AG04450 (cell line): Measurements from ENCODE around the gene KRT85. TPM values are rescaled to one million over a fixed set of nuclear protein-coding genes. Genes with fewer than 3 reads are reported as not detected.

Experiments used
- CTCF ChIA-PET: fragments of 300-600, 350-600 bp; formaldehyde crosslinking; extraction: SDS; loops from one replicate; lab custom pipeline; 2022; ENCODE audit warnings: antibody characterized with exemption, inconsistent platforms; lab: Charles Lee
- POLR2A ChIA-PET: fragments of 350-600 bp; formaldehyde crosslinking; extraction: SDS; loops from one replicate; lab custom pipeline; 2021; ENCODE audit warnings: antibody characterized with exemption, inconsistent platforms; lab: Yijun Ruan, JAX
- DNase-seq: peaks from one replicate; pipeline ENCODE4 v3.0.0-alpha.2; 2011; ENCODE audit warnings: low read depth, low spot score
- H3K27ac ChIP-seq: one replicate; pipeline ENCODE4 v1.5.1; 2012; ENCODE audit warnings: low read depth, low read length, control low read depth
- H3K27me3 ChIP-seq: one replicate; pipeline ENCODE4 v1.6.0; 2012; ENCODE audit warnings: low read length; ENCODE audit not compliant: control insufficient read depth, insufficient read depth
- H3K4me3 ChIP-seq: 2 replicates; pipeline ENCODE4 v1.5.1; 2011; ENCODE audit warnings: mild to moderate bottlenecking, low read depth, low read length, control low read depth
- H3K9me3 ChIP-seq: 2 replicates; pipeline ENCODE4 v1.5.1; 2012; ENCODE audit warnings: low read length; ENCODE audit not compliant: control insufficient read depth, insufficient read depth
- polyA plus RNA-seq: library from polyadenylated mRNA; depleted of rRNA; stranded (reverse); fragments of >200 nt; gene quantifications from 2 replicates; pipeline ENCODE4 v1.2.3, GENCODE V29; 2011
- TF ChIP-seq, protein P1 (sequence below): IDR thresholded peaks from 2 replicates; pipeline ENCODE4 v1.5.1; 2011; ENCODE audit warnings: low read depth, low read length, control low read depth, inconsistent platforms

The KRT85 gene
- polyA plus RNA-seq, 1 experiment: not detected

DNA sequence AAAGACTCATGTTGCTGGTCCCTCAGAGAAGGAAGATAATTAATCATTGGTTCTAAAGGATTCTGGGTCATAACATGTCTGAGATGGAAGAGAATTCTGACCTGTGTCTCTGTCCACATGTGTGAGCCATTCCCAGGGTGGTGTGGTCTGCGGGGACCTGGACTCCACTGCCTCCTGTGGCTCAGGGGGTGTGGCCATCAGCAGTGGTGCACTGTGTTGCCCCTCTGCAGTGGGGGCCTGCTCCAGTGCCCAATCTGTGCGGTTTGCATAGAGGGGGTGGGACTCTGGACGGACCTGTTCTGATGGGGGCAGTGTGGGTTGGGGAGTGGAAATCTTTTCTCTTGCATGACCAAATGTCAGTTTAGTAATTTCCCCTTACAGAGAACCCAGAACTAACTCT, 13.5 kb downstream of the KRT85 start:
- Histone ChIP-seq H3K4me3 (no peak overlapping the region), H3K27ac (no peak overlapping the region), H3K9me3 (no peaks in the 10 kb centered on the region; the same call in 1 of the 2 replicates), H3K27me3 (peaks cover 23% of the 10 kb centered on the region)
- ChIA-PET CTCF (interaction anchor here (2.2 kb wide), 1 partner anchor 18 kb away, joined by 6 read pairs; no protein-coding TSS in a partner anchor), POLR2A (interaction anchor here (0.6 kb wide), 1 partner anchor 61 kb away, joined by 9 read pairs; no protein-coding TSS in a partner anchor)
- DNase-seq: no peak
- TF ChIP-seq, protein P1, sequence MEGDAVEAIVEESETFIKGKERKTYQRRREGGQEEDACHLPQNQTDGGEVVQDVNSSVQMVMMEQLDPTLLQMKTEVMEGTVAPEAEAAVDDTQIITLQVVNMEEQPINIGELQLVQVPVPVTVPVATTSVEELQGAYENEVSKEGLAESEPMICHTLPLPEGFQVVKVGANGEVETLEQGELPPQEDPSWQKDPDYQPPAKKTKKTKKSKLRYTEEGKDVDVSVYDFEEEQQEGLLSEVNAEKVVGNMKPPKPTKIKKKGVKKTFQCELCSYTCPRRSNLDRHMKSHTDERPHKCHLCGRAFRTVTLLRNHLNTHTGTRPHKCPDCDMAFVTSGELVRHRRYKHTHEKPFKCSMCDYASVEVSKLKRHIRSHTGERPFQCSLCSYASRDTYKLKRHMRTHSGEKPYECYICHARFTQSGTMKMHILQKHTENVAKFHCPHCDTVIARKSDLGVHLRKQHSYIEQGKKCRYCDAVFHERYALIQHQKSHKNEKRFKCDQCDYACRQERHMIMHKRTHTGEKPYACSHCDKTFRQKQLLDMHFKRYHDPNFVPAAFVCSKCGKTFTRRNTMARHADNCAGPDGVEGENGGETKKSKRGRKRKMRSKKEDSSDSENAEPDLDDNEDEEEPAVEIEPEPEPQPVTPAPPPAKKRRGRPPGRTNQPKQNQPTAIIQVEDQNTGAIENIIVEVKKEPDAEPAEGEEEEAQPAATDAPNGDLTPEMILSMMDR: no peak

DNA sequence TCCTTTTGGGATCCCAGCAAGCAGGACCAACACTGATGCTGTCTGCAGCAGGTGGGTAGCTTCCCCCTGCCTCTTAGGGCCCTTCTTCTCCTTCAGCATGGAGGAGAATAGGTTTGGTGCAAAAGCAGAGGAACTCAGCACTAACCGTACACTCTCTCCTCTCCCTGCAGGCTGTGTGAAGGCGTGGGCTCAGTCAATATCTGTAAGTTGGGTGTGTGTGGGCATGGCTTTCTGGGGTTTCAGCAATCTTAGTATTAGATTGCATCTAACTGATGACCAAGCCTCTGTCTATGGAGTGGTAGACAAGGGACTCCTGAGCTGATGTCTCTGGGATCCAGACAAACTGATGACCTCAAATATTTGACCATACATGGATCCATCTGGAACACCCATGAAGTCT, 14.3 kb downstream of the KRT85 start:
- POLR2A ChIA-PET: interaction anchor here (0.6 kb wide), 1 partner anchor 62 kb away, joined by 9 read pairs; no protein-coding TSS in a partner anchor
- H3K4me3 ChIP-seq: no peak overlapping the region
- no peak for DNase-seq
- CTCF ChIA-PET: interaction anchor here (0.6 to 2.2 kb wide), 3 partner anchors 17 to 26 kb away, joined by 6 to 7 read pairs (median 6); no protein-coding TSS in a partner anchor
- peaks cover 23% of the 10 kb centered on the region for H3K27me3 ChIP-seq
- TF ChIP-seq, protein P1: no peak
- H3K9me3 ChIP-seq: no peaks in the 10 kb centered on the region; the same call in 1 of the 2 replicates
- no peak overlapping the region for H3K27ac ChIP-seq

DNA sequence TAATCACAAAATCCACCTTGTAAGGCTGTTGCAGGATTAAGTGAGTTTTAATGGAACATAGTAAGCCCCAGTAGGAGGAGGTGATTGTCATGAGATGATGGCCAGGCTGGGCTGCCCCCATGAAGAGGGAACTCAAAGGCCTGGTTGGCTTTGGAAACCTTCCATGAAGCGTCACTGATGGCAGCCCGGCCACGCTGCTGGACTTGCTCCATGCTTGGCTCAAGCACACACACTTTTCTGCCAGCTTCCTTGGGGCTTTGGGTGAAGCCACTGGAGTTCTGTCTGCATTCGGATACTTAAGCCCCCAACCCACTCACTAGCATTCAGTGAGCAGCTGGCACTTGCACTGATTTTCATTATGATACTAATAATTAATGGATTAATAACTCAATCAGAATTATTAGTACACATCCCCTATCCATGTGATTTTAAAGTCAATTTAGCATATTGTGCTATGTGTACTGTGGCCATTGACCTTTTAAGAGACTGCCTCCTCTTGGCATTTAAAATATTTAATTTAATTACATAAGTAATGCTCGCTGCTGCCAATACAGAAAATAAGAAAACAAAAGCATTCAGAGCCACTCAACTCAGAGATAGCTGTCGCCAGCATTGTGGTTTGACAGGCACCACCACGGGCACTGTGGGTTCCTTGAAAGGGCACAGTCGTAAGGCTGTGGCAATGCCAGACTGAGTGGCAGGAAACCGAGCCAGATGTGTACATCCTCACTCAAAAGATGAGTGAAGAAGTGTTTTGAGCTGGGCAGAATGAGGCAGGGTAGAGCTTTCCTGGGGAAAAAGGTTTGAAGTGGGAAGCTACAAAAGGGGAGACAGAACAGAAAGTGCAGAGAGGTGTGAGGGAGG, 15.9 kb downstream of the KRT85 start:
- Histone ChIP-seq H3K9me3 (no peaks in the 10 kb centered on the region; the same call in 1 of the 2 replicates), H3K27ac (no peak overlapping the region), H3K4me3 (no peak overlapping the region), H3K27me3 (peaks cover 27% of the 10 kb centered on the region)
- no peak for DNase-seq
- ChIA-PET POLR2A (no interaction called here), CTCF (interaction anchor here (0.8 to 2.0 kb wide), 3 partner anchors 11 to 24 kb away, joined by 3 to 7 read pairs (median 3); no protein-coding TSS in a partner anchor)
- TF ChIP-seq, protein P1: no peak

DNA sequence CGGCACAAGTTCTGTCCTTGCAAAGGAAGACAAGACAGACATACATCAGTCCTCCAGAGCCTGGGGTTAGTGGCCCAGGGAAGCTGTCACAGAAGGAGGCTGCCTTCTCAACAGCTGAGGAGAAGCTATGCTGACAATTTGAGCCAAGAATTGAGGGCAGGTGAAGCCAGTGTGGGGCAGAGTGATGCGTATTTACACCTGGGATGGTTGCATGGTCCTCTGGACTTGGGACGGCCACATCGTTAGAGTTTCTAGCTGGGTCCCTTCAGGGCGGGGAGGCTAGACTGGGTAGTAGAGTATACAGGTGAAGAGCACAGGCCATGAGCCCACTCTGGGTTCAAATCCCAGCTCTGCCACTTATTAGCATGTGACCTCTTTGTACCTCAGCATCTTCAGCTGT, 16.5 kb downstream of the KRT85 start:
- Histone ChIP-seq H3K4me3 (no peak overlapping the region), H3K27ac (no peak overlapping the region), H3K27me3 (peaks cover 30% of the 10 kb centered on the region), H3K9me3 (no peaks in the 10 kb centered on the region; the same call in 1 of the 2 replicates)
- CTCF ChIA-PET: interaction anchor here (0.6 to 1.4 kb wide), 2 partner anchors 11 to 16 kb away, joined by 3 read pairs; partner anchors contain the start of gene KRT85
- POLR2A ChIA-PET: no interaction called here
- no peak for DNase-seq
- TF ChIP-seq, protein P1: no peak
